ENCODE results near the gene ARID2.

The ARID2 gene

DNA sequence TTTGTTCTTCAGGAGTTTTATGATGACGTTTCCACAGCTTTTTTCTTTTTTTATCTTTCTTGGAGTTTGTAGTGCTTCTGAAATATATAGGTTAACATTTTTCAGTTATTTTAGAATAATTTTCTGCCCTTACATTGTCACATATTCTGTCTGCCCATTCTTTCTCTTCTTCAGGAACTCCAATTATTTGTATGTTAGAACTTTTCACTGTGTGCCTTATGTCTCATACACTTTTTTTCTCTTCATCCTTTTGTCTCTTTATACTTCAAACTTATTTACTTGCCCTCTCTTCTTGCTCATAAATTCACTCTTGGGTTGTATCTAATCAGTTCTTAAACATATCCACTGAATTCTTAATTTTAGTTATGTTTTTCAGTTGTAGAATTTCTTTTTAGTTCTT lies 105.3 kb downstream of the ARID2 start:
- FAIRE-seq (no peak), DNase-seq (ENCODE audit: insufficient read length, low spot score) (no peak)
- TF ChIP-seq, protein P1, sequence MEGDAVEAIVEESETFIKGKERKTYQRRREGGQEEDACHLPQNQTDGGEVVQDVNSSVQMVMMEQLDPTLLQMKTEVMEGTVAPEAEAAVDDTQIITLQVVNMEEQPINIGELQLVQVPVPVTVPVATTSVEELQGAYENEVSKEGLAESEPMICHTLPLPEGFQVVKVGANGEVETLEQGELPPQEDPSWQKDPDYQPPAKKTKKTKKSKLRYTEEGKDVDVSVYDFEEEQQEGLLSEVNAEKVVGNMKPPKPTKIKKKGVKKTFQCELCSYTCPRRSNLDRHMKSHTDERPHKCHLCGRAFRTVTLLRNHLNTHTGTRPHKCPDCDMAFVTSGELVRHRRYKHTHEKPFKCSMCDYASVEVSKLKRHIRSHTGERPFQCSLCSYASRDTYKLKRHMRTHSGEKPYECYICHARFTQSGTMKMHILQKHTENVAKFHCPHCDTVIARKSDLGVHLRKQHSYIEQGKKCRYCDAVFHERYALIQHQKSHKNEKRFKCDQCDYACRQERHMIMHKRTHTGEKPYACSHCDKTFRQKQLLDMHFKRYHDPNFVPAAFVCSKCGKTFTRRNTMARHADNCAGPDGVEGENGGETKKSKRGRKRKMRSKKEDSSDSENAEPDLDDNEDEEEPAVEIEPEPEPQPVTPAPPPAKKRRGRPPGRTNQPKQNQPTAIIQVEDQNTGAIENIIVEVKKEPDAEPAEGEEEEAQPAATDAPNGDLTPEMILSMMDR (IDR thresholded peaks at IDR 0.05; ENCODE audit: insufficient read depth, missing control alignments): no peak

DNA sequence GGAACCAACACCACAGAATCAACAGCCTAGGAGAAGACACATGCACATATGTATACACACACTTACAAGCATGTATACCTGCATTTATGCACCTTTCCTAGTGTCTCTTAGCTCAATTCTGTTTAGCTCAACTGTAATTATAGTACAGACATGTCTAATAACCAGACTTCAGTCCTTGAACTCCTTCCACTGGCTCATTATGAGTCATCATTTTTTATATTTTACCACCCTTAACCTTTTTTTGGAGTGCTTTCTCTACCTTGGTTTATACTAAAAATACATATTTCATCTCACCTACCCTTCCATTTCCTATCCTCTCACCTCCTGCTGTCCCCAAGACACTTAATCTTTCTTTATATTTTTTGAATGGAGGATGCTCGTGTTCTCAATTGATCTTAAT lies 110.4 kb downstream of the ARID2 start:
- FAIRE-seq: no peak
- DNase-seq (ENCODE audit: insufficient read length, low spot score): no peak
- TF ChIP-seq, protein P1 (IDR thresholded peaks at IDR 0.05; ENCODE audit: insufficient read depth, missing control alignments): no peak

DNA sequence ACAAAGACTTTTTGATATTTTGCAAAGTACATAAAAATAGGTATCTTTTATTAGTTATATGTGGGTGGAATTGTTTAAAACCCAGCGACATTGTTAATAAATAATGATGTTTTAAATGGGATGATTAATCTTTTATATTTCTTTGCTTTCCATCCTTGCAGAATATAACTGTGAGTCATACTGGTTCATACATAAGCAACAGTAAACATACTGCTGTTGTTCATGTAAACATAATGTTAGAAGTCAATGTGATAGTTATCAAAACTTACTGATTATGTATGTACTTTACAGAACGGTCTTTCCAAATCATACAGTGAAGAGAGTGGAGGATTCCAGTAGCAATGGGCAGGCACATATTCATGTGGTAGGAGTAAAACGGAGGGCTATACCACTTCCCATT lies 119.8 kb downstream of the ARID2 start:
- TF ChIP-seq, protein P1 (IDR thresholded peaks at IDR 0.05; ENCODE audit: insufficient read depth, missing control alignments): no peak
- DNase-seq (ENCODE audit: insufficient read length, low spot score) (no peak), FAIRE-seq (no peak)

DNA sequence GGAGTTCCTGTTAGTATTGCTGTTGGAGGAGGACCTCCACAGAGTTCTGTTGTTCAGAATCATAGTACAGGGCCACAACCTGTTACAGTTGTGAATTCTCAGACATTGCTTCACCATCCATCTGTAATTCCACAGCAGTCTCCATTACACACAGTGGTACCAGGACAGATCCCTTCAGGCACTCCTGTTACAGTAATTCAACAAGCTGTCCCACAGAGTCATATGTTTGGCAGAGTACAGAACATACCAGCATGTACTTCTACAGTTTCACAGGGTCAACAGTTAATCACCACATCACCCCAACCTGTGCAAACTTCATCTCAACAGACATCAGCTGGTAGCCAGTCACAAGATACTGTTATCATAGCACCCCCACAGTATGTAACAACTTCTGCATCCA lies 120.8 kb downstream of the ARID2 start:
- FAIRE-seq (no peak), DNase-seq (ENCODE audit: insufficient read length, low spot score) (no peak)
- TF ChIP-seq, protein P1 (IDR thresholded peaks at IDR 0.05; ENCODE audit: insufficient read depth, missing control alignments): no peak

DNA sequence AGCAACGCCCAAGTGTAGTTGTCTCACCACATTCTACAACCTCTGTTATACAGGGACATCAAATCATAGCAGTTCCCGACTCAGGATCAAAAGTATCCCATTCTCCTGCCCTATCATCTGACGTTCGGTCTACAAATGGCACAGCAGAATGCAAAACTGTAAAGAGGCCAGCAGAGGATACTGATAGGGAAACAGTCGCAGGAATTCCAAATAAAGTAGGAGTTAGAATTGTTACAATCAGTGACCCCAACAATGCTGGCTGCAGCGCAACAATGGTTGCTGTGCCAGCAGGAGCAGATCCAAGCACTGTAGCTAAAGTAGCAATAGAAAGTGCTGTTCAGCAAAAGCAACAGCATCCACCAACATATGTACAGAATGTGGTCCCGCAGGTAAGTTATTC lies 123.0 kb downstream of the ARID2 start:
- no peak for DNase-seq (ENCODE audit: insufficient read length, low spot score)
- TF ChIP-seq, protein P1 (IDR thresholded peaks at IDR 0.05; ENCODE audit: insufficient read depth, missing control alignments): no peak
- FAIRE-seq: no peak

DNA sequence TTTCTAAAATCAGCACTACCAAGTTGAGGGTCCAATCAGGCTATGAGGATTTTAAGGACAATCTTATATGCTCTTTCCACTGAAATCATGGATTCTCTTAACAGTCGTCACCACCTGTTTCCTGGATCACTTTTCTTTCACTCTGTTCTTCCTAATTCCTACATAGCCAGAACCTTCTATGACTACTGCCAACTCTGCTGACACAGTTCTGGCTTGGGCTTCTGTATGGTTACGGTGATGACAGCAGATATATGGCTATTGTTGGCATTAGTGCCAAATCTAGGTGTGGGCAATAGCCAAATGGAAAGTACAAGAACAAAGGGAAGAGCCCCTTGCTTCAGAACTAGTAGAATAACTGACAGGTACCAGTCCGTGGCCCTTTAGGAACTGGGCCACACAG lies 124.0 kb downstream of the ARID2 start:
- DNase-seq (ENCODE audit: insufficient read length, low spot score) (no peak), FAIRE-seq (no peak)
- TF ChIP-seq, protein P1 (IDR thresholded peaks at IDR 0.05; ENCODE audit: insufficient read depth, missing control alignments): no peak

DNA sequence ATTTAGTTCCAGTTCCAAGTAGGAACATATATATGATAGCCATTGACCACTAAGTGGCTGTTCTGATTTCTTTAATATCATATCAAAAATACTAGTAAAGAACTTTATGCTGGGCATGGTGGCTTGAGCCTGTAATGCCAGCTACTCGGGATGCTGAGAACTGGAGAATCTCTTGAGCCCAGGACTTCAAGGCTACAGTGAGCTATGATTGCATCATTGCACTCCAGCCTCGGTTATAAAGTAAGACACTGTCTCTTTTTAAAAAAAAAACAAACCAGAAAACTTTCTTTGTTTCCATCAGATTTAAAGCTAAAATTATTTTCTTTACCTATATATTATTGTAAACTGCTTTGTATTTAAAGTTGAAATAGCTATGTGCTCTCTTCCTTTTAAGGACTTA lies 133.8 kb downstream of the ARID2 start:
- FAIRE-seq: no peak

More for the DNA sequence above, 133.8 kb downstream of the ARID2 start:
- no peak for DNase-seq (ENCODE audit: insufficient read length, low spot score)
- TF ChIP-seq, protein P1 (IDR thresholded peaks at IDR 0.05; ENCODE audit: insufficient read depth, missing control alignments): no peak
